K562 (cell line): ENCODE data around the gene ZNF319. TPM values are rescaled to one million over a fixed set of nuclear protein-coding genes. Genes with fewer than 3 reads are reported as not detected.

Experiments used
- ATAC-seq: fragments of 200-7000 bp; cut with Tn5 transposase; 3 replicates; pipeline ENCODE4 v1.9.1; 2020; ENCODE audit warnings: moderate library complexity
- BruUV-seq: library from RNA; stranded (reverse); fragments of 400-500 nt; replicated peaks from 2 replicates; lab custom pipeline; 2021; lab: Mats Ljungman, UMichigan
- CTCF ChIA-PET: fragments of 300-600 bp; formaldehyde crosslinking; extraction: SDS; loops from one replicate; lab custom pipeline; 2021; ENCODE audit warnings: low intra/inter-chr PET ratio; lab: Yijun Ruan, JAX
- POLR2A ChIA-PET: fragments of 300-600, 350-650 bp; sonication (Branson Sonifier 250); formaldehyde crosslinking; extraction: SDS; loops from one replicate; lab custom pipeline; 2021; ENCODE audit warnings: antibody characterized with exemption, inconsistent platforms; lab: Yijun Ruan, JAX
- DNase-seq, 4 experiments: peaks; one replicate each; pipeline versions ENCODE4 v3.0.0 to v3.0.0-alpha.2; 2011 to 2018; ENCODE audit warnings: low spot score in 3 of 4, mixed read lengths in 3 of 4; ENCODE audit errors: extremely low read depth in 1 of 4
- FAIRE-seq: peaks from 2 replicates; lab custom pipeline; 2011; peaks lifted over from hg19 to GRCh38; lab: Jason Lieb, UNC
- H2AFZ ChIP-seq: 2 replicates; pipeline ENCODE4 v1.6.0; 2011; ENCODE audit warnings: low read depth, low read length, control low read depth, inconsistent platforms
- H3K27ac ChIP-seq: fragments of 200-600 bp; 3 replicates; pipeline ENCODE4 v1.8.0; 2011; ENCODE audit warnings: low read depth, mild to moderate bottlenecking, control low read depth, inconsistent platforms, low read length, moderate library complexity, mixed read lengths; ENCODE audit errors: extremely low read depth
- H3K27me3 ChIP-seq, 2 experiments: fragments of 300-600 bp in 1 of 2; 2 replicates in 1 of 2; 3 replicates in 1 of 2; pipeline versions ENCODE4 v1.6.0 to v1.8.0; 2011; ENCODE audit warnings: inconsistent platforms in 2 of 2, low read length in 2 of 2, mild to moderate bottlenecking in 1 of 2, mixed read lengths in 1 of 2, moderate library complexity in 1 of 2; ENCODE audit not compliant: control insufficient read depth in 2 of 2, insufficient read depth in 2 of 2
- H3K36me3 ChIP-seq: fragments of 300-600 bp; 3 replicates; pipeline ENCODE4 v1.8.0; 2011; ENCODE audit warnings: mild to moderate bottlenecking, low read length, inconsistent platforms; ENCODE audit not compliant: control insufficient read depth, insufficient read depth
- H3K4me1 ChIP-seq, 2 experiments: fragments of 200-600 bp in 1 of 2; replicated peaks in 1 of 2; 2 replicates in 1 of 2; 3 replicates in 1 of 2; pipeline versions ENCODE4 v1.5.1 to v1.8.0; 2011; ENCODE audit warnings: inconsistent platforms in 2 of 2, low read length in 2 of 2, mild to moderate bottlenecking in 1 of 2, mixed read lengths in 1 of 2, moderate library complexity in 1 of 2; ENCODE audit not compliant: control insufficient read depth in 2 of 2, insufficient read depth in 2 of 2
- H3K4me2 ChIP-seq: 2 replicates; pipeline ENCODE4 v1.6.1; 2011; ENCODE audit warnings: low read length, control low read depth, inconsistent platforms, mixed read lengths; ENCODE audit not compliant: insufficient read depth
- H3K4me3 ChIP-seq: fragments of 200-600 bp; sonication (generic), shearing (Covaris generic); 2 replicates; pipeline ENCODE4 v1.5.1; 2016; ENCODE audit warnings: control low read depth, inconsistent platforms
- H3K79me2 ChIP-seq: fragments of 200-600 bp; 3 replicates; pipeline ENCODE4 v1.8.0; 2011; ENCODE audit warnings: low read length, inconsistent platforms; ENCODE audit not compliant: control insufficient read depth, insufficient read depth
- H3K9ac ChIP-seq, 2 experiments: 2 replicates each; pipeline versions ENCODE4 v1.6.0 to v1.6.1; 2011; ENCODE audit warnings: low read depth in 2 of 2, low read length in 2 of 2, control low read depth in 1 of 2, inconsistent platforms in 1 of 2, mild to moderate bottlenecking in 1 of 2, mixed read lengths in 1 of 2; ENCODE audit not compliant: insufficient read depth in 1 of 2
- H3K9me1 ChIP-seq: one replicate; pipeline ENCODE4 v1.6.0; 2011; ENCODE audit warnings: inconsistent platforms, mild to moderate bottlenecking, low read length, moderate library complexity; ENCODE audit not compliant: control insufficient read depth, insufficient read depth
- H3K9me3 ChIP-seq: replicated peaks from 2 replicates; pipeline ENCODE4 v1.5.1; 2011; ENCODE audit warnings: low read depth, low read length, inconsistent platforms; ENCODE audit not compliant: control insufficient read depth, insufficient read depth
- H4K20me1 ChIP-seq: replicated peaks from 2 replicates; pipeline ENCODE4 v1.6.1; 2011; ENCODE audit warnings: low read length, inconsistent platforms, mixed read lengths; ENCODE audit not compliant: control insufficient read depth, insufficient read depth
- DDX20 ChIP-seq: fragments of 450-650 bp; IDR thresholded peaks from 2 replicates; pipeline ENCODE4 v1.6.1; 2016; ENCODE audit warnings: missing genetic modification characterization, low read depth, mild to moderate bottlenecking, missing compliant biosample characterization, moderate library complexity
- EHMT2 ChIP-seq: fragments of 450-650 bp; IDR thresholded peaks from 2 replicates; pipeline ENCODE4 v1.6.1; 2018; ENCODE audit warnings: antibody characterized with exemption
- PHF8 ChIP-seq: fragments of 200-600 bp; sonication (generic); IDR thresholded peaks from 2 replicates; pipeline ENCODE4 v1.6.1; 2012; ENCODE audit warnings: mixed run types, mild to moderate bottlenecking, inconsistent platforms, low read length, moderate library complexity, borderline replicate concordance
- POLR2G ChIP-seq: fragments of 200-400 bp; formaldehyde crosslinking; IDR thresholded peaks from 2 replicates; pipeline ENCODE4 v1.6.1; 2017; ENCODE audit warnings: low read depth, mild to moderate bottlenecking, antibody characterized with exemption, low read length, moderate library complexity
- RBFOX2 ChIP-seq: fragments of 200-400 bp; formaldehyde crosslinking; IDR thresholded peaks from 2 replicates; pipeline ENCODE4 v1.6.1; 2017; ENCODE audit warnings: low read depth, mild to moderate bottlenecking, low read length, moderate library complexity
- SRSF3 ChIP-seq: fragments of 200-400 bp; formaldehyde crosslinking; IDR thresholded peaks from 2 replicates; pipeline ENCODE4 v1.6.1; 2016; ENCODE audit warnings: mild to moderate bottlenecking, low read length, moderate library complexity; ENCODE audit not compliant: insufficient read depth
- ZNF263 ChIP-seq: sonication (generic); formaldehyde crosslinking; IDR thresholded peaks from 2 replicates; pipeline ENCODE4 v1.8.0; 2022; ENCODE audit warnings: mild to moderate bottlenecking, missing genetic modification reagents, borderline replicate concordance
- ZNF354B ChIP-seq: fragments of 250-450 bp; sonication (Bioruptor Pico); IDR thresholded peaks from 2 replicates; pipeline ENCODE4 v1.4.0; 2020
- WGBS: fragments of 100-300 bp; shearing (Covaris generic); methylation state at CpG from one replicate; pipeline ENCODE4 v1.1.6; 2016; ENCODE audit warnings: low coverage, mixed read lengths; ENCODE audit not compliant: insufficient coverage; ENCODE audit errors: missing lambda C conversion rate; 5-methylcytosine and 5-hydroxymethylcytosine counted together
- in situ Hi-C: fragments of 300-500 bp; cut with MboI; formaldehyde crosslinking; loops from 4 replicates; pipeline ENCODE4 v1.15.0; 2018; ENCODE audit warnings: inconsistent platforms, mixed read lengths
- intact Hi-C: fragments of 100-400 bp; cut with micrococcal nuclease; formaldehyde crosslinking; loops from 2 replicates; pipeline ENCODE4 v1.14.2; 2022
- polyA plus RNA-seq, 8 experiments: library from polyadenylated mRNA; depleted of rRNA in 4 of 8; stranded (reverse) in 5 of 8; unstranded in 3 of 8; fragments of >200 nt; fragmentation: Nextera tagmentation in 2 of 8; fragmentation: Illumina TruSeq in 1 of 8; extraction: Ambion mirVana in 2 of 8; extraction: Trizol in 1 of 8; gene quantifications; 2 replicates each; pipeline versions ENCODE4 v1.2.1 to v1.2.3, GENCODE V29; 2011 to 2014; ENCODE audit warnings: inconsistent platforms in 1 of 8, missing spikeins in 1 of 8
- total RNA-seq, 7 experiments: library from RNA; depleted of rRNA in 6 of 7; stranded (reverse); fragments of >200 nt in 6 of 7; fragmentation: Illumina TruSeq in 2 of 7; extraction: Trizol in 2 of 7; gene quantifications; 2 replicates each; pipeline versions ENCODE4 v1.2.1 to v1.2.3, GENCODE V29; 2011 to 2021; ENCODE audit warnings: low replicate concordance in 1 of 7

The ZNF319 gene
- total and polyA plus RNA-seq, 9 of the 15 experiments (the other 6 are each of a cell fraction or from before 2014, with no cell fraction given) = 0.20 to 5.7 (median 1.4) TPM

- 83% methylated on average over 2 of the region's 5 CpGs for WGBS
- H3K9ac ChIP-seq = peak overlapping the region in 1 of 2 experiments; percentile 38; a peak in 1 of 4 replicates
- no peaks in the 10 kb centered on the region for H3K9me3 ChIP-seq
- peaks cover 7 to 15% of the 10 kb centered on the region in 2 experiments; a peak in 4 of 5 replicates for H3K4me1 ChIP-seq
- H4K20me1 ChIP-seq = no peaks in the 10 kb centered on the region
- H3K4me2 ChIP-seq = no peak overlapping the region
- H3K4me3 ChIP-seq = no peak overlapping the region
- FAIRE-seq = no peak
- TF ChIP-seq ZNF263 (CRISPR knock-in tag) (no peak), RBFOX2 (peak; percentile 40; the same call in 1 of the 2 replicates), ZNF354B (no peak), POLR2G (peak; percentile 36; the same call in 1 of the 2 replicates)
- TF ChIP-seq, all 486 proteins: peak for 2
- POLR2A ChIA-PET = interaction anchor here (0.5 to 1.4 kb wide), 3 partner anchors 17 to 433 kb away, joined by 3 to 5 read pairs (median 4); a partner anchor contains a TSS
- DNase-seq (no peak), ATAC-seq (no peak)
- BruUV-seq = no TSS peak
- in situ Hi-C loops (no loop called here), intact Hi-C loops (loop anchor here (10.0 kb wide), 1 partner anchor 349 kb away; no protein-coding TSS in a partner anchor)
- Histone ChIP-seq H3K27me3 (no peaks in the 10 kb centered on the region), H2AFZ (no peak overlapping the region), H3K36me3 (peaks cover 14% of the 10 kb centered on the region; the same call in 2 of the 3 replicates), H3K9me1 (peaks cover 4% of the 10 kb centered on the region), H3K79me2 (no peaks in the 10 kb centered on the region), H3K27ac (no peak overlapping the region)
- CTCF ChIA-PET = interaction anchor here (0.7 to 1.1 kb wide), 2 partner anchors 130 to 346 kb away, joined by 4 read pairs; no protein-coding TSS in a partner anchor
These were observed 6.6 kb downstream of the ZNF319 start for GRCh38 chr16:57993897-57994296.

DNA sequence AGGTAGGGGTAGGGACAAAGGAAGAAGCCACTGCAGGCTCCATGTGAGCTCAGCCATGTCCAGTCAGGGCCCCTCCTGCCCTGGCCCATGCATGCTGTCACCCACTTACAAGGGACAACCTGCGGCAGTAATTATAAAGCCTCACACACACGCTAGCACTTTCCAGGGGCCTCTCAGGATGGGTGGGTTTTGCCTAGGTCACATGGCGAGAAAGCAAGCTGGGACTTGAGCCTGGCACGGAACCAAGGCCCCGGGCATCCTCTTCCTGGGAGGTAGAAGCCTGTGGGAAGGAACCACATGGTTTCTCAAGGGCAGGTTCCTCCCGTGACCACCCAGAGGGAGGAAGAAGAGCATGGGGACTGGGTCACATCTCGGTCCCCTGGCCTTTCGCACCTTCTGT lies 7.0 kb downstream of the ZNF319 start:
- no peaks in the 10 kb centered on the region for H3K79me2 ChIP-seq
- no peaks in the 10 kb centered on the region for H3K27me3 ChIP-seq
- no peak for TF ChIP-seq DDX20
- no peak for TF ChIP-seq SRSF3
- no peak for TF ChIP-seq PHF8
- TF ChIP-seq EHMT2 = no peak
- TF ChIP-seq, all 486 proteins: peak for 0
- POLR2A ChIA-PET = interaction anchor here (0.5 to 1.4 kb wide), 3 partner anchors 10 to 24 kb away, joined by 4 to 5 read pairs (median 4); a partner anchor contains a TSS
- Histone ChIP-seq H3K36me3 (peaks cover 14% of the 10 kb centered on the region; the same call in 2 of the 3 replicates), H3K9me1 (peaks cover 4% of the 10 kb centered on the region), H3K27ac (no peak overlapping the region), H3K9me3 (no peaks in the 10 kb centered on the region), H4K20me1 (no peaks in the 10 kb centered on the region), H3K4me2 (no peak overlapping the region), H3K4me3 (no peak overlapping the region), H3K4me1 (peaks cover 4 to 10% of the 10 kb centered on the region in 2 experiments; a peak in 4 of 5 replicates), H3K9ac (peak overlapping the region in 1 of 2 experiments; percentile 41; a peak in 1 of 4 replicates), H2AFZ (no peak overlapping the region)
- FAIRE-seq = no peak
- 73% methylated on average over 8 of the region's 8 CpGs for WGBS
- in situ Hi-C loops (no loop called here), intact Hi-C loops (loop anchor here (10.0 kb wide), 1 partner anchor 349 kb away; no protein-coding TSS in a partner anchor)
- ATAC-seq = no peak
- no peak for DNase-seq
- no TSS peak for BruUV-seq
- CTCF ChIA-PET = interaction anchor here (0.7 kb wide), 1 partner anchor 347 kb away, joined by 4 read pairs; no protein-coding TSS in a partner anchor
